ENCODE data around the gene TMEM115. TPM values are rescaled to one million over a fixed set of nuclear protein-coding genes. Genes with fewer than 3 reads are reported as not detected.

Gene TMEM115
- total and polyA plus RNA-seq, 2 of the 13 experiments (the other 11 are each of a cell fraction or from before 2014, with no cell fraction given) = 22.1 to 30.7 TPM

DNA sequence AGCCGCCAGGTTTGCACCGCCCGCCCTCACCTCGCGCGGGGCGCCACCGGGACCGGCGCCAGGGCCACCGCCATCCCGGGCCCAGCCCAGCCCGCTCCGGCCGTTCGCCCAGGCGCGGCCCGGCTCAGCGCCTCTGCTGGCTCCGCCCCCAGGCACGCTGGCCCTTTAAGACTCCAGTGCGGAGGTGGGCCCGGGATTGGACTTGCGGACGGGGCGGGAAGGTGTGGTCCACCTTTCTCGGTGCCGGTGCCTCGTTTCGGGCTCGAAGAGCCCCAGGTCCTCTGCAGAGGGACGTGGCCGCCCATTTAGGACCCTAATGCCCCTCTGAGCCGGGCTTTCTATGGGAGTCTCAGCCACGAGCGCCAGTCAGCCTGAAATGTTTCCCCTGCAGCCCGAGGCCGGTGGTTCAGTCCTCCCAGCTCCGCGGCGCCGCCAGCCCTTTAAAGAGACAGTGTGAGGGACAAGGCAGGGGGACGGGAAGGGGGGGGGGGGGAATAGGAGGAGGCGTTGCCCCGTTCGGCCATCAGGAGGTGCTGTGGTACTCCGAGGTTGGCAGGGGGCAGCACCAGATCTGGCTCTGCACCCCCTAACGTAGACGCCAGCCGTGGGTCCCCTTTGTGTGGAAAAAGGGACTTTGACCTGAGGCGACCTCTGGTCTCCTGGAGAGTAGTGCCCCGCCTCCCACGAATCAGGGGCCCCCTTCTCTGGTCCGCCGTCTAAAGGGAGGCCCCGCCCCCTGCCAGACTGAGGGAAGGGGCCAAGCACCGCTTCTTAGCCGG, 37.8 kb downstream of the TMEM115 start (continued):
- TF ChIP-seq MED13 (CRISPR knock-in tag; IDR thresholded peaks at IDR 0.05) (peak; percentile 23; the same call in 1 of the 2 replicates), YY1 (IDR thresholded peaks at IDR 0.05; ENCODE audit: insufficient read depth, insufficient replicate concordance, low read depth, low read length) (peak; percentile 67), SMARCE1 (IDR thresholded peaks at IDR 0.05; ENCODE audit: borderline replicate concordance) (no peak), ZBTB20 (CRISPR knock-in tag; IDR thresholded peaks at IDR 0.05; ENCODE audit: borderline replicate concordance, low read depth) (peak; percentile 58; the same call in 1 of the 2 replicates), BRF2 (CRISPR knock-in tag; IDR thresholded peaks at IDR 0.05) (0 out of 2 replicates have a peak, but pooled peaks have one; percentile 3), ZNF790 (CRISPR knock-in tag; IDR thresholded peaks at IDR 0.05; ENCODE audit: borderline replicate concordance) (no peak), TFAP4 (IDR thresholded peaks at IDR 0.05; ENCODE audit: borderline replicate concordance, low read depth) (0 out of 2 replicates have a peak, but pooled peaks have one; percentile 15), ZNF292 (CRISPR knock-in tag; IDR thresholded peaks at IDR 0.05; ENCODE audit: borderline replicate concordance, low read depth) (no peak), SRF (IDR thresholded peaks at IDR 0.05; ENCODE audit: low read depth, low read length) (no peak), BRCA1 (CRISPR knock-in tag; IDR thresholded peaks at IDR 0.05) (no peak), ZNF326 (CRISPR knock-in tag; IDR thresholded peaks at IDR 0.05; ENCODE audit: borderline replicate concordance) (no peak), ZNF510 (CRISPR knock-in tag; IDR thresholded peaks at IDR 0.05; ENCODE audit: low read depth) (no peak), DR1 (CRISPR knock-in tag; IDR thresholded peaks at IDR 0.05) (peak; percentile 92), ZNF430 (CRISPR knock-in tag; IDR thresholded peaks at IDR 0.05) (peak; percentile 61; the same call in 1 of the 2 replicates), MIER2 (CRISPR knock-in tag; IDR thresholded peaks at IDR 0.05) (no peak), GPBP1L1 (CRISPR knock-in tag; IDR thresholded peaks at IDR 0.05) (no peak), ARID4A (CRISPR knock-in tag; IDR thresholded peaks at IDR 0.05; ENCODE audit: borderline replicate concordance) (peak; percentile 32; the same call in 1 of the 2 replicates), ZKSCAN1 (IDR thresholded peaks at IDR 0.05; ENCODE audit: low read length) (no peak), ZNF12 (CRISPR knock-in tag; IDR thresholded peaks at IDR 0.05) (no peak)

Data from HepG2 (cell line).